Spleen (tissue), 11 donors: Measurements from ENCODE around the gene CDK3. TPM values are rescaled to one million over a fixed set of nuclear protein-coding genes. Genes with fewer than 3 reads are reported as not detected.

Experiments used
- DNase-seq: peaks from one replicate; pipeline ENCODE4 v3.0.0-alpha.2; 2020
- H3K27ac ChIP-seq, 8 donors: fragments of 200-600 bp; sonication (generic) in 7 of 8; 1 replicate in 4 of 8; 2 replicates in 4 of 8; pipeline versions ENCODE4 v1.5.0 to v1.8.0; 2016 to 2021; ENCODE audit warnings: inconsistent platforms in 4 of 8, mild to moderate bottlenecking in 4 of 8, moderate library complexity in 1 of 8
- H3K27me3 ChIP-seq, 7 donors: fragments of 200-600 bp; sonication (generic) in 6 of 7; replicated peaks in 1 of 7; 1 replicate in 4 of 7; 2 replicates in 3 of 7; pipeline versions ENCODE4 v1.5.0 to v1.8.0; 2016 to 2021; ENCODE audit warnings: inconsistent platforms in 3 of 7, mild to moderate bottlenecking in 1 of 7
- H3K36me3 ChIP-seq, 6 donors: fragments of 200-600 bp; sonication (generic) in 5 of 6; 1 replicate in 4 of 6; 2 replicates in 2 of 6; pipeline versions ENCODE4 v1.5.0 to v1.8.0; 2016 to 2021; ENCODE audit warnings: inconsistent platforms in 2 of 6
- H3K4me1 ChIP-seq, 6 donors: fragments of 200-600 bp; sonication (generic) in 5 of 6; 1 replicate in 3 of 6; 2 replicates in 3 of 6; pipeline versions ENCODE4 v1.5.0 to v1.8.0; 2016 to 2021; ENCODE audit warnings: inconsistent platforms in 3 of 6
- H3K4me3 ChIP-seq, 8 donors: fragments of 200-600 bp; sonication (generic) in 7 of 8; 1 replicate in 4 of 8; 2 replicates in 4 of 8; pipeline versions ENCODE4 v1.5.0 to v1.8.0; 2016 to 2021; ENCODE audit warnings: inconsistent platforms in 4 of 8, mild to moderate bottlenecking in 4 of 8, moderate library complexity in 2 of 8
- H3K9me3 ChIP-seq, 8 donors: fragments of 200-600 bp; sonication (generic) in 7 of 8; 1 replicate in 4 of 8; 2 replicates in 4 of 8; pipeline versions ENCODE4 v1.5.0 to v1.8.0; 2016 to 2021; ENCODE audit warnings: inconsistent platforms in 4 of 8
- CTCF ChIP-seq, 11 experiments: fragments of 200-600 bp in 7 of 11; fragments of 450-650 bp in 4 of 11; sonication (generic) in 4 of 11; IDR thresholded peaks in 8 of 11; conservative IDR thresholded peaks in 3 of 11; 1 replicate in 7 of 11; 2 replicates in 4 of 11; pipeline versions ENCODE4 v1.4.0 to v1.8.0; 2016 to 2021; ENCODE audit warnings: antibody characterized with exemption in 11 of 11, inconsistent platforms in 4 of 11, mild to moderate bottlenecking in 1 of 11
- POLR2A ChIP-seq, 3 donors: fragments of 450-650 bp; IDR thresholded peaks; one replicate each; pipeline ENCODE4 v1.5.1; 2017; ENCODE audit warnings: antibody characterized with exemption in 3 of 3, mild to moderate bottlenecking in 1 of 3
- POLR2AphosphoS5 ChIP-seq, 3 donors: sonication (generic); formaldehyde crosslinking; IDR thresholded peaks; one replicate each; pipeline ENCODE4 v1.5.1; 2017; ENCODE audit warnings: antibody characterized with exemption in 3 of 3
- WGBS, 5 donors: extraction: QIAGEN DNeasy Blood & Tissue Kit in 3 of 5; methylation state at CpG; one replicate each; pipeline versions ENCODE4 v1.1.5 to v1.1.7; 2013 to 2018; 5-methylcytosine and 5-hydroxymethylcytosine counted together
- intact Hi-C: fragments of 100-400 bp; cut with DNase I; formaldehyde crosslinking; loops from one replicate; pipeline ENCODE4 v1.15.0; 2023; ENCODE audit warnings: low total_unique reads
- polyA plus RNA-seq, 3 donors: library from polyadenylated mRNA; stranded (reverse); fragments of 200-250 nt; gene quantifications; one replicate each; pipeline ENCODE4 v1.2.1, GENCODE V29; 2013
- total RNA-seq, 7 donors: library from RNA; depleted of rRNA in 3 of 7; stranded (reverse); fragments of >200 nt in 3 of 7; fragmentation: NEBNext Ultra II Directional in 4 of 7; extraction: Animal tissue kit (Norgen Biotek cat#: 25700) in 4 of 7; gene quantifications; one replicate each; pipeline versions ENCODE4 v1.1.0 to v1.2.1, GENCODE V29; 2016 to 2021
- donor health status: healthy with polysubstance abuse.
- donor health status: DM: no; HTN: no; CAD: no; lungs with moderate emphysema.
- donor health status: DM: no; HTN: no; CAD: no.
- donor health status: Bipolar disorder and iron deficiency.
- donor health status: healthy.
- donor health status: DM: no; HTN: no; CAD: no.
- donor health status: DM: yes; HTN: yes; CAD: no.

Gene CDK3
- total and polyA plus RNA-seq, 10 donors, result 6.7 to 39.8 (median 9.1) TPM

GRCh38 chr17:76009969-76010661, 9.5 kb downstream of the CDK3 start:
- DNase-seq, result no peak
- Histone ChIP-seq H3K36me3 (no peaks in the 10 kb centered on the region), H3K27me3 (peaks cover 0 to 11% (median 0%) of the 10 kb centered on the region in 7 donors), H3K27ac (no peak overlapping the region), H3K4me3 (no peak overlapping the region), H3K4me1 (peaks cover 7 to 22% (median 15%) of the 10 kb centered on the region in 6 donors), H3K9me3 (no peaks in the 10 kb centered on the region)
- no peak for TF ChIP-seq POLR2AphosphoS5 (IDR thresholded peaks at IDR 0.05)
- TF ChIP-seq POLR2A (IDR thresholded peaks at IDR 0.05), result no peak
- no peak for TF ChIP-seq CTCF (IDR thresholded peaks at IDR 0.05 in 8 of 11, conservative IDR thresholded peaks at IDR 0.05 in 3 of 11)
- intact Hi-C loops, result no loop called here
- WGBS, 5 donors, result 75 to 84% (median 78%) methylated on average over 21 of the region's 21 CpGs

- H3K9me3 ChIP-seq, result no peaks in the 10 kb centered on the region
- H3K27me3 ChIP-seq, result peaks cover 0 to 22% (median 0%) of the 10 kb centered on the region in 7 donors
- DNase-seq, result no peak
- no peak overlapping the region for H3K27ac ChIP-seq
- intact Hi-C loops, result no loop called here
- no peak overlapping the region for H3K4me3 ChIP-seq
- H3K36me3 ChIP-seq, result no peaks in the 10 kb centered on the region
- peaks cover 0 to 16% (median 8%) of the 10 kb centered on the region in 6 donors for H3K4me1 ChIP-seq
- TF ChIP-seq POLR2AphosphoS5 (IDR thresholded peaks at IDR 0.05) (no peak), CTCF (IDR thresholded peaks at IDR 0.05 in 8 of 11, conservative IDR thresholded peaks at IDR 0.05 in 3 of 11) (no peak), POLR2A (IDR thresholded peaks at IDR 0.05) (no peak)
- WGBS, 5 donors, result 77 to 97% (median 82%) methylated on average over 5 of the region's 5 CpGs
These were observed 11.3 kb downstream of the CDK3 start for GRCh38 chr17:76011951-76012350.

- intact Hi-C loops, result no loop called here
These were observed 12.8 kb downstream of the CDK3 start for GRCh38 chr17:76013377-76013932.

More at GRCh38 chr17:76013377-76013932, 12.8 kb downstream of the CDK3 start:
- Histone ChIP-seq H3K4me3 (no peak overlapping the region), H3K36me3 (no peaks in the 10 kb centered on the region), H3K27me3 (peaks cover 0 to 22% (median 0%) of the 10 kb centered on the region in 7 donors), H3K27ac (no peak overlapping the region), H3K4me1 (peaks cover 0 to 16% (median 8%) of the 10 kb centered on the region in 6 donors), H3K9me3 (no peaks in the 10 kb centered on the region)
- no peak for DNase-seq
- WGBS, 5 donors, result 75 to 87% (median 82%) methylated on average over 15 of the region's 15 CpGs
- TF ChIP-seq CTCF (IDR thresholded peaks at IDR 0.05 in 8 of 11, conservative IDR thresholded peaks at IDR 0.05 in 3 of 11), result no peak
- no peak for TF ChIP-seq POLR2A (IDR thresholded peaks at IDR 0.05)
- TF ChIP-seq POLR2AphosphoS5 (IDR thresholded peaks at IDR 0.05), result no peak
